Astrocyte of the hippocampus (primary cell): ENCODE data around the gene SEMA4C.

Experiments
- DNase-seq: peaks from one replicate; pipeline ENCODE4 v3.0.0; 2011; ENCODE audit warnings: low read depth, low spot score

SEMA4C gene

GRCh38 chr2:96843538-96844268 is 26.2 kb downstream of the SEMA4C start, which contains the start of gene ANKRD23:
ANKRD23 (minus strand) TSS chr2:96844021; CDS start chr2:96843992, 29 bp downstream.
- no peak for DNase-seq

- no peak for DNase-seq
These were observed 27.3 kb downstream of the SEMA4C start for GRCh38 chr2:96842600-96842999.

- DNase-seq: no peak
These were observed 28.0 kb downstream of the SEMA4C start for GRCh38 chr2:96841701-96842495.

- no peak for DNase-seq
These were observed 29.7 kb downstream of the SEMA4C start for GRCh38 chr2:96839875-96840850.

- DNase-seq: no peak
These were observed 30.5 kb downstream of the SEMA4C start for GRCh38 chr2:96839293-96839874.

GRCh38 chr2:96838345-96839292 is 31.3 kb downstream of the SEMA4C start:
- no peak for DNase-seq

GRCh38 chr2:96837575-96837974 is 32.3 kb downstream of the SEMA4C start:
- DNase-seq: no peak

- DNase-seq: no peak
These were observed 34.0 kb downstream of the SEMA4C start for GRCh38 chr2:96835830-96836229.

GRCh38 chr2:96832754-96833507 is 36.9 kb downstream of the SEMA4C start:
- peak; percentile 74 for DNase-seq

GRCh38 chr2:96832408-96832753 is 37.5 kb downstream of the SEMA4C start:
- no peak for DNase-seq

GRCh38 chr2:96831679-96832078 is 38.2 kb downstream of the SEMA4C start:
- DNase-seq: peak; percentile 59

GRCh38 chr2:96830044-96830562 is 39.8 kb downstream of the SEMA4C start:
- DNase-seq: no peak

GRCh38 chr2:96828874-96829273 is 41.0 kb downstream of the SEMA4C start:
- no peak for DNase-seq

- no peak for DNase-seq
These were observed 41.4 kb downstream of the SEMA4C start for GRCh38 chr2:96828436-96828835.

GRCh38 chr2:96826546-96827278 is 43.2 kb downstream of the SEMA4C start:
- no peak for DNase-seq

GRCh38 chr2:96825057-96825456 is 44.8 kb downstream of the SEMA4C start:
- DNase-seq: no peak

- DNase-seq: peak; percentile 86
These were observed 45.6 kb downstream of the SEMA4C start for GRCh38 chr2:96824079-96824870.

- DNase-seq: no peak
These were observed 46.7 kb downstream of the SEMA4C start for GRCh38 chr2:96823198-96823597.
